HG03432 (cell line): ENCODE measurements around the gene MB21D2.
"Not testable (repeated sequence)": the region's sequence is repeated elsewhere in the genome, so short reads cannot be mapped to it uniquely, and the experiment has no call there.

ENCODE experiments used
- ATAC-seq: cut with Tn5 transposase; IDR thresholded peaks from one replicate; pipeline ENCODE4 v1.9.1; 2021; ENCODE audit warnings: mild to moderate bottlenecking, moderate library complexity; ENCODE audit not compliant: unreplicated experiment

Gene MB21D2, protein sequence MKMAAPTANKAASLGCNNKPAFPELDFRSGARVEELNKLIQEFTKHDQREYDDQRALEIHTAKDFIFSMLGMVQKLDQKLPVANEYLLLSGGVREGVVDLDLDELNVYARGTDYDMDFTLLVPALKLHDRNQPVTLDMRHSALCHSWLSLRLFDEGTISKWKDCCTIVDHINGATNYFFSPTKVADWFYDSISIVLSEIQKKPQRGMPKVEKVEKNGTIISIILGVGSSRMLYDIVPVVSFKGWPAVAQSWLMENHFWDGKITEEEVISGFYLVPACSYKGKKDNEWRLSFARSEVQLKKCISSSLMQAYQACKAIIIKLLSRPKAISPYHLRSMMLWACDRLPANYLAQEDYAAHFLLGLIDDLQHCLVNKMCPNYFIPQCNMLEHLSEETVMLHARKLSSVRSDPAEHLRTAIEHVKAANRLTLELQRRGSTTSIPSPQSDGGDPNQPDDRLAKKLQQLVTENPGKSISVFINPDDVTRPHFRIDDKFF

DNA sequence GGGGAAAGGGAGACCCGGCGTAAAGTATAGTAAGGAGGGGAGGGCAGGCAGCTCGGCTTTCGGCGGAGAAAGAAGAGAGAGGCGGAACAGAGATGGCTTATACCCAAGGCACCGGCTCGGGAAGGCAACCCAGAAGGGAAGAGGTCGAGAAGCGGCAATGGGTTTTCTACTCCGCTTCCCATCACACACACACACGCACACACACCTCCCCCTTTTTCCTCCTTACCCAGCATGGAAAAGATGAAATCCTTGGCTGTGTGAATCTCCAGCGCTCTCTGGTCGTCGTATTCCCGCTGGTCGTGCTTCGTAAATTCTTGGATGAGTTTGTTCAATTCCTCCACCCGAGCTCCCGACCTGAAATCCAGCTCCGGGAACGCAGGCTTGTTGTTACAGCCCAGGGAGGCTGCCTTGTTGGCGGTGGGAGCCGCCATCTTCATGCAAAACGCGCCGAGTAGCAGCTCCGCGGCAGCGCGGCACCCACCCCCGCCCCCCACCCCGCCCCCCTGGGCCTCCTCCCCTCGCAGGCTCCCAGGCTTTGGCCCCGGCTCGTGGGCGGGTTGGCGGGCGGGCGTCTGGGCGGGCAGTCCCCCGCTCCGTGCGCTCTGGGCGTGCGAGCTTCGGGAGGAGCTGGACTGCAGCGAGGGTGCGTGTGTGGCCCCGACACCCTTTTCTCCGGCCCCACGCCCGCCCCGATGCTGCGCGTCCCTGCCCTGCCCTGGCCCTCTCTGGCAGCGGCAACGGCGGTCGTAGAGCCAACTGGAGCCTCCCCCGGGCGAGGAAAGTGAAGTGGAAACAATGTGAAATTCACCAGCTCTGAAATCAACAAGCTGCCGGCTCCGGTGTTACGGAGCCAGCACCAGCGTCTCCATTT lies at the start of gene MB21D2:
MB21D2 (minus strand) TSS at position 453 of the 871 bp plus-strand sequence; CDS start at position 437, 16 bp downstream.
- peak; percentile 71 for ATAC-seq

DNA sequence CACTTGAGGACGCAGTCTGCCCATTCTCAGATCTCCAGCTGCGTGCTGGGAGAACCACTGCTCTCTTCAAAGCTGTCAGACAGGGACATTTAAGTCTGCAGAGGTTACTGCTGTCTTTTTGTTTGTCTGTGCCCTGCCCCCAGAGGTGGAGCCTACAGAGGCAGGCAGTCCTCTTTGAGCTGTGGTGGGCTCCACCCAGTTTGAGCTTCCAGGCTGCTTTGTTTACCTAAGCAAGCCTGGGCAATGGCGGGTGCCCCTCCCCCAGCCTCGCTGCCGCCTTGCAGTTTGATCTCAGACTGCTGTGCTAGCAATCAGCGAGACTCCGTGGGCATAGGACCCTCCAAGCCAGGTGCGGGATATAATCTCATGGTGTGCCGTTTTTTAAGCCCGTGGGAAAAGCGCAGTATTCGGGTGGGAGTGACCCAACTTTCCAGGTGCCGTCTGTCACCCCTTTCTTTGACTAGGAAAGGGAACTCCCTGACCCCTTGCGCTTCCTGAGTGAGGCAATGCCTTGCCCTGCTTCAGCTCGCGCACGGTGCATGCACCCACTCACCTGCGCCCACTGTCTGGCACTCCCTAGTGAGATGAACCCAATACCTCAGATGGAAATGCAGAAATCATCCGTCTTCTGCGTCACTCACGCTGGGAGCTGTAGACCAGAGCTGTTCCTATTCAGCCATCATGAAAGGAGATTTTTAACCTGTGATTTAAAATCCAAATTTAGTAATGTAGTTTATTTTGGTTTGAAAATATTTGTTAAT lies 47.5 kb upstream of the MB21D2 start:
- ATAC-seq: not testable (repeated sequence)

DNA sequence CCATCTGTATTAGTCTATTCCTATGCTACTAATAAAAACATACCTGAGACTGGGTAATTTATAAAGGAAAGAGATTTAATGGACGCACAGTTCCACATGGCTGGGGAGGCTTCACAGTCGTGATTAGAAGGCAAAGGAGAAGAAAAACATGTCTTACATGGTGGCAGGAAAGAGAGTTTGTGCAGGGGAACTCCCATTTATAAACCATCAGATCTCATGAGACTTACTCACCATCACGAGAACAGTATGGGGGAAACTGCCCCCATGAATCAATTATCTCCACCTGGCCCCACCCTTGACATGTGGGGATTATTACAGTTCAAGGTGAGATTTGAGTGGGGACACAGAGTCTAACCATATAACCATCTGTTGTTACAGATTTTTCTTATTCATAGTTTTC lies 42.1 kb upstream of the MB21D2 start:
- no peak for ATAC-seq

DNA sequence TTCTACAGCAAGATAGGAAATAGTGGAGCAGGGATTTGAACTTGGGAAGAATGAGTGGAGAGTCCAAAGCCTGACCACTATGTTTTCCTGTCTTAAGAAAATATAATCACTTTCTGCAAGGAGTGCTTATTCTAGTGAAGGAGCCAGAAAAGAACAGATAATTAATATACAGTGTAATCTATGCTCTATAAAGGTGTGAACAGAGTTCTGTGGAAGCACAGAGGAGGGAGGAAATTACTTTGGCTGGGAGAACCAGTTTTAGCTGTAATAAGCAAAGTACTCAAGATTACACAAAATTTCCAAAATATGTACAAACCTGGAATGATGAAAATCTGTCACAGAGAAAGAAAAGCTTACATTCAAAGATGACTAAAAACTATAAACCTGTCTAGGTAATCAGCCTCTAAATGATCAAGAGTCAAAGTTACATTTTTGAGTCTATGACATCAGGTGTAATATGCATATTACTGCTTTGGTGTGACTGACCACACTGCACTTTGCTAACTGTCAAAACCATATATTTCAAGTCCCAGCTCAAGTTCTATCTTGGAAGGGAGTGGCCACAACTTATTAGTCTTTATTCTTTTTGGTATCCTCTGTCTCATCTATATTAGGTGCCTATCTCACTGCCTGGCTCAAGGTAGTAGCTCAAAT lies 40.7 kb upstream of the MB21D2 start:
- no peak for ATAC-seq

DNA sequence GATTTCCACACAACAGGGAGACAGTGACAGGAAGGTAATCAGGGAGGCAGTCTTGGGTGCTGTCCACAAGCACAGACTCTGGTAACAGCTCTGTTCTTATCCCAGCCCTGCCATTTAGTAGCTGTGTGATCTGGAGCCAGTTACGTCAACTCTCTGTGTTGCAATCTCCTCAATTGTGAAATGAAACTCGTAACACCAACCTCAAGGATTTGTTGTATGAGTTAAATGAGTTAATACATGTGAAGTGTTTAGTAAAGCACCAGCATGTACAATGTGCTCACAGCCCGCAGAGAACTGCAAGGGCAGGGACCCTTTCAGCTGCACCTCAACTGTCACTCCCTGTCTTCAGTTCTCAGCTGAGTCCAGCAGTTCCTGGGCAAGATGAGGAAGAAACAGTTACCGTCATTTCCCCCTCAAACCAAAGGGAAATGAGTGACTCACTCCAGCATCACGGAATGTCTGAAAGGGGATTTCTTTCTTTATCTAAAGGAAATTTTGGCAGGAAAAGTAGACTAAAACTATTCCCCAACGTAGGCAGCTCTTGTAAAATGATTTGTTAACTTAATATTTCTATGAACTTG lies 39.9 kb upstream of the MB21D2 start:
- peak; percentile 48 for ATAC-seq

DNA sequence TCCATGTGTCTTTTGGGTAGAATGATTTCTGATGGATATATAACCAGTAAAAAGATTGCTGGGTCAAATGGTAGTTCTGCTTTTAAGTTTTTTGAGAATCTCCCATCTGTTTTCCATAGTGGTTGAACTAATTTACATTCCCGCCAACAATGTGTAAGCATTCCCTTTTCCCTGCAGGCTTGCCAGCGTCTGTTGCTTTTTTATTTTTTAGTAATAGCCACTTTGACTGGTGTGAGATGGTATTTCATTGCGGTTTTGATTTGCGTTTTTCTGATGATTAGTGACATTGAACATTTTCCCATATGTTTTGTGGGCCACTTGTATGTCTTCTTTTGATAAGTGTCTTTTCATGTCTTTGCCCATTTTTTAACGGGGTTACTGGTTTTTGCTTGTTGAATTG lies 36.3 kb upstream of the MB21D2 start:
- no peak for ATAC-seq

DNA sequence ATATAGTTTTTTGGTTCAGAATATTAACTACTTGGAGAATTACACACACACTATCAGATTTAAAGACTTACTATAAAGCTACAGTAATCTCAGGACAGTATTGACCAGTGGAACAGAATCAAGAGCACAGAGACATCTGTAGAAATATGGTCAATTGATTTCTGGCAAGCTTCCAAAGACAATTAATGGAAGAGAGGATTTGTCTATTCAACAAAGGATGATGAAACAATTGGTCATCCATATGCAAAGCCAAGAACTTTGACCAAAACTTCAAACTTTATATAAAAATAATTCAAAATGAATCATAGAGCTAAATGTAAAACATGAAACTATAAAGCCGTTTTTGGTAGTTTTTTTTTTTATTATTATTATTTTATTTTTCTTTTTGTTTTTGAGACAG lies 29.8 kb upstream of the MB21D2 start:
- ATAC-seq: no peak

DNA sequence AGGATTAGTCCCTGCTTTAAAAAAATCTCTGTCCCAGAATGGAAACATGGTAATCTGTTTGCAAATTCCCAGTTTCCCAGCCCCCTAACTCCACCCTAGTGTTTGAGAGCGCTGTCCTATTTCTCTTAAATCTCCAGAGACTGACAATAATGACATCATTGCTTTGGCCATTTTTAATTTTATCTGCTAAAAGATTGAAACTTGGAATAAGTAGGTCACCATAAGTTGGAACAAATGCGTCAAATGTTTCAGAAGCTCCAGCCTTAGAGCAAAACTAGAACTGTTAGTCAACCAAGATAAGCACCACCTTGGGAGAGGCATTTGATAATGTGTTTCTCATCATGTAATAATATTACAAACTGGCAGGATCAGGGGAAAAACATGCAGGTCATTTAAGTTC lies 25.7 kb upstream of the MB21D2 start:
- no peak for ATAC-seq

DNA sequence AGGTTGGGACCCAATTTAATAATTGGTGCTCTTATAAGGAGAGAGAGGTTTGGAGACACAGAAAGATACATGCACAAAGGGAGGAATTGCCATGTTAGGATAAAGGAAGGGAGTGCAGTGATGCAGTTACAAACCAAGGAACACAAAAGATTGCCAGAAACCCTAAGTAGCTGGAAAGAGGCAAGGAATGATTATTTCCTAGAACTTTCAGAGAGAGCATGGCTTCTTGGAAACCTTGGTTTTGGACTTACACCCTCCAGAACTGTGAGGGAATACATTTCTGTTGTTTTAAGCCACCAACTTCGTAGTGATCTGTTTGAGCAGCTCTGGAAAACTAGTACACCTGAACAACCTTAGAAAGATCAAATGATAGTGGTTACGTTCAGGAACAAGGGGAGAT lies 25.0 kb upstream of the MB21D2 start:
- ATAC-seq: no peak

DNA sequence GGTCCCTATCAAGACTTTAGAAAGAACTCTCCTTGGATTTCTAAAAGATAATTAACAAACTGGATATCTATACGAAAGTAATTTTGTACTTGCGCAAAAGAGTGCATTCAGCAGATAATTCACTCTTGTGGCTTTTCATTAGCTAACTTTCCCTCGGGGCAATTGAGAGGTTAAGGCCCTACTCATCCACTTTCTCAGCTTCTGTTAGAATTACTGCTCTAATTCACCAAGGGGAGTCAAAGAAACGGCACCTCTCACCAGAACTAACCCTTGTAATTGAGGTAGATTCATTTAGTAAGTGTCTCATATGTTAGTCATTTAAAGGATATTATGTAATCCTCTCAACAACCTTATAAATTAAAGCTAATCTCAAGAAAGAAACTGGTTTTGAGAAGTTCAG lies 22.5 kb upstream of the MB21D2 start:
- ATAC-seq: no peak

DNA sequence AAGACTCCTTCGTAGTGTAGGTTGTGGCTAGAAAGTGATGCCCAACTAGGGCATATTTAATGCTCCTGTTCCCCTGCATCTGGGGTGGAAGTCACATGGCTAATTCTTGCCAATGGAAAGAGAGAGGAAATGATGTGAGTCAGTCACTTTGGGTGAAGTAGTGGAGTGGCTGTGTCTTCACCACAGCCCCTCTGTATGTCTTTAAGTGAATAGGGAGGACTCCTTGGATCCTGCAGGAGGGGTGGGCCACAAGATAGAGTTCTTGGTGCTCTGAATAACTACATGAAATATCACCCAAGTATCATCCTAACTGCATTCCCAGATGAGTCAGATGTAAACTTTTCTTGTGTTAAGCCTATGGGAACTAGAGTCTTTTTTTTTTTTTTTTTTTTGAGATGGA lies 17.8 kb upstream of the MB21D2 start:
- no peak for ATAC-seq

DNA sequence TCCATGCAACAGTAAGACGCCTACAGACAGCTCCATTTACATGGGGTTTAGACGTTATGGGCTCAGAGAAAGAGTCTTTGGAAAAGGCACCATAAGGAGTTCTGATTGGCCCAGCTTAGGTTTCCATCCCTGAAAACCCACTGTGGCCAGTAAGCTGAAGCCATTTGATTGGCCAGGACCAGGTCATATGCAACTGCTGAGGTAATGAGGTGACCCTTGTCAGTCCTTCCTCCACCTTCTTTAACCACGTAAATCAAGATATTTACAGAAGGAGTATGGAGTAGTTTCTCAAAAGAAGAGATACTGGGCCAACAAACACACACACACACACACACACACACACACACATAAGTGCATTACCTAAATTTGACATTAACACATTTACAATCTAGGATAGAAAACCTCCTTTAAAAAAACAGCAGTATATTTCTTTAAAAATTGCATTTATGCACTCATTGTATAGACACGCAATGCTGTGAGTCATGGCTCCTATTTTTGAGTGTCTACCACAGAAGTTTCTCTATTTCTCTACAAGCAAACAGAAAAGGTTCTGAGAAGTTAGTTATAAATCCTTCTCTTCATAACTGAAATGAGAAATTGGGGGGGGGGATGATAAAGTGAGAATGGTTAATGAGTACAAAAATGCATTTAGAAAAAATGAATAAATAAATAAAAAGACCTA lies 16.3 kb upstream of the MB21D2 start:
- ATAC-seq: no peak

DNA sequence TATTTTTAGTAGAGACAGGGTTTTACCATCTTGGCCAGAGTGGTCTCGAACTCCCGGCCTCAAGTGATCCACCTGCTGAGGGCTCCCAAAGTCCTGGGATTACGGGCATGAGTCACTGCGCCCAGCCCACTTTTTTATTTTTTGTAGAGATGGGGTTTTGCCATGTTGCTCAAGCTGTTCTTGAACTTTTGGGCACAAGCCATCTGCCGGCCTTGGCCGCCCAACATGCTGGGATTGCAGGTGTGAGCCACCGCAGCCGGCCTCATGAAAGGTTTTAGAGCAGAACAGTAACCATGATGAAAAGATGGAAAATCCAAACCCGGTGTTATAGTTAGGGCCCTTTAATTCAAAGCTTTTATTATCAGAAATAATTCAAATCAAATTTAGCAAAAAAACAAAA lies 15.6 kb upstream of the MB21D2 start:
- no peak for ATAC-seq

DNA sequence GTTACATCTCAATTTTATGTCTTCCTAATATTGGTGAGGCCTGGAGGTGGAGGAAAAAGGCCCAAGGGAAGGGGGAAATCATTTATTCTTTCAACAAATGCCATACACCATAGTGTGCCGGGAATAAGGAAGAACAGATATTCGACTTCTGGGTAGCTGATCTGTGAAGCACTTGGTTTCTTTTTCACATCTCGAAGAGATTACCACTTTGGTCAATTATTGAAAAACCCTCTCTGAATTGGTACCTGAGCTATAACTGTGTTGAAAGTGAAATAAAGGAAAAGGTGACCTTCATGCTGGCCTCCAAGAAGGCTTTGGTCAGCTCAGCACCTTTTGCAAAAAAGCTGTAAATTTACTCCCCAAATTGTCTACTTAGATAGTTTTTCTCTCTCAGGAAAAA lies 14.2 kb upstream of the MB21D2 start:
- ATAC-seq: peak; percentile 50

DNA sequence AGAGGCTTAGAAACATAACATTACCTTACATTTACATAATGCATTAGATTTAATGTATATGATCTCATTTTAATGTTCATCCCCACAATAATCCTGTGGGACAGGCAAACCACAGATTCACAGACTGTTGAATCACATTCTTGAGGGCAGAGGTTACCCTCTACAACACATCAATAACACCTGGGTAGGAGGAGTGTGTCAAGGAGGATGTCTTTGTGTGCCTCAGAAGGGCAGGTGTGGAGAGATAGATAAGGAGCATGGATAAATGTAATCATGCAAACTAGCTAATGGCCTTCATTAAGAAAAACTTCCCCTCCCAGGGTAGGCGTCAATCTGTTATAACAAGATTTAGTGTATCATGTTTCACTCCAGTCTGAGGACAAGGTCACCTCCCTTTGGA lies 12.9 kb upstream of the MB21D2 start:
- ATAC-seq: no peak

DNA sequence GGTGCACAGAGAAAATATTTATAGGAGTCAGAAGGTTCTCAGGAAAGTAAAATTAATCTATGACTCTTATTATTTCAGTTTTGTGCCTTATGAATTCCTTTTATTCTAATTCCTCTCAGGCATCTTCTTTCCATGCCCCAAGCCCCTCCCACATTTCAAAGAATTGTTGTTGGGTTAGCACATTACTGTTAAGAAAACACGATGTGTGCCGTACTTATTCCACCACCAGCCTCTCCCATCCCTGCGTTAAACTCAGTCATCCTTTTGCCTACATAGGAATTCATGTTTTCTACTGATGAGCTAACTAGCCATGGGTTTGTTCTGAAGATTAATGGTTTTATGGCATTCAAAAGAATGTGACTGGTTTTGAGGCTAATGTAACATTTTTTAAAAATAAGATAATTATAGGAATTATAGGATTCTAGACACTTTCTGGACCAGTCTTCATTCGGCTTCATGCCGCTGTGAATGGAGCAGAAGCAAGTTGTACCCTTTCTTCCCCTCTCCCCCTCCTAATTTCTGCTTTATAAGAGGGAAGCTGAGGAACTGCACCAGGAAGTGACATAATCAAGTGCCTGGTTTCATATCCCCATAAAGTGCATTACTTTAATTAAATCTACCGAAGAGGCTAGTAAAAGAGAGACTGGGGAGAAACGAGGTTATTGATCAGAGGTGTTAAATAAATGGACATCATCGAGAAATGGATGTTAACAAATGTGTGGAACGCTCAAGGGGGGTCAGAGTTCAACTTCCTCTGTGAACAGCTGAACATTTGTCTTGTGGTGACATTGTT lies 12.3 kb upstream of the MB21D2 start:
- no peak for ATAC-seq

DNA sequence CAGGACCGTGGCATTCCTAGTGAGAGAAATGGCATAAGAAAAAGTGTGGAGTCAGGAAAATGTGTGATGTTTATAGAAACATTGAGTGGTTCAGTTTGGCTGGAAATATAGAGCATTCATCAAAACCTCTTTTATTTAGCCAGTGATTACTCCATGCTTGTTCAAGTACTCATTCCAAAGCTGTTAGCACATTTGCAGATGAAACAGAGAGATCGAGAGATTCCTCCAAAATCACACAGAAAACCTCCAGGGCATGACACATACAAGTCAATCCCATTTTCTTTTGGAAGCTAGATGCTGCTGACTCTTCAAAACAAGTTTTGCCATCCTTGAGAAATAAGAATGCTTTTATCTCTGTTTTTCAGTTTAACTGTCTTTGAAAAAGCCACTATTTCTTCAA lies 11.5 kb upstream of the MB21D2 start:
- ATAC-seq: no peak

DNA sequence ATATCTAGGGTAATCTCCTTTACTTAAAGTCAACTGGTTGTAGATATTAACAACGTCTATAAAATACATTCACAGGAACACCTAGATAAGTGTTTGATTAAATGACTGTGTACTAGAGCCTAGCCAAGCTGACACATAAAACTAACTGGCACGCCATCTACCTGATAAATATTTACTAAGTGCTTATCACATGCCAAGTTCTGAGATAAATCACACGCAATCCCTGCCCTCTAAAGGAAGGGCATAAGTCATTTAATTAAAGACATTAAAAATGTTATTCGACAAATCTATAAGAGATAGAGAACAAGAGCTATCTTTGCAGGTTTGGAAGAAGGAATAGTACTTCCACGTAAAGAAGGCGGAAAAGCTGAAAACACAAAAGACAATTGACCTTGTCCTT lies 11.1 kb upstream of the MB21D2 start:
- ATAC-seq: no peak

DNA sequence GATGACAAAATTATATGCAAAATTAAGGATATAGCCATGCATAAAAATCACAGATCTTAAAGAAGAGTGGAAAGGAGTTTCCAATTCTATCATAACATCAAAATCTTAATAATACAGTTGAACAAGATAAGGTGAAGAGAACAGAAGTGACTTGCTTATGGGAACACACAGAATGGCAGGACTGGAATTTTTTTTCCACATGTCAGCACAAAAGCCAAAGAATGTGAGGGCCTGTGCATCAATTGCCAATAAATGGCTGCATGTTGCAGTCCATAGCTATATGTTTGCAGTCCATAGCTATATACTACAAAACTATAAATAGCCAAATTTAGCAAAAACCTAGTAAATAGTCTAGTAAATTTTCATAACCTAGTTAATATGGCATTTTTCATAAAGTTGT lies 10.4 kb upstream of the MB21D2 start:
- ATAC-seq: no peak
